ENCODE results near the gene CELA2A.
"Not testable (repeated sequence)": the region's sequence is repeated elsewhere in the genome, so short reads cannot be mapped to it uniquely, and the experiment has no call there.

Gene CELA2A

GRCh38 chr1:15445390-15446122, 11.0 kb upstream of the CELA2A start:
- no peak for DNase-seq (ENCODE audit: low read depth)

- DNase-seq (ENCODE audit: low read depth) = no peak
These were observed 10.3 kb upstream of the CELA2A start for GRCh38 chr1:15446212-15446611.

DNA sequence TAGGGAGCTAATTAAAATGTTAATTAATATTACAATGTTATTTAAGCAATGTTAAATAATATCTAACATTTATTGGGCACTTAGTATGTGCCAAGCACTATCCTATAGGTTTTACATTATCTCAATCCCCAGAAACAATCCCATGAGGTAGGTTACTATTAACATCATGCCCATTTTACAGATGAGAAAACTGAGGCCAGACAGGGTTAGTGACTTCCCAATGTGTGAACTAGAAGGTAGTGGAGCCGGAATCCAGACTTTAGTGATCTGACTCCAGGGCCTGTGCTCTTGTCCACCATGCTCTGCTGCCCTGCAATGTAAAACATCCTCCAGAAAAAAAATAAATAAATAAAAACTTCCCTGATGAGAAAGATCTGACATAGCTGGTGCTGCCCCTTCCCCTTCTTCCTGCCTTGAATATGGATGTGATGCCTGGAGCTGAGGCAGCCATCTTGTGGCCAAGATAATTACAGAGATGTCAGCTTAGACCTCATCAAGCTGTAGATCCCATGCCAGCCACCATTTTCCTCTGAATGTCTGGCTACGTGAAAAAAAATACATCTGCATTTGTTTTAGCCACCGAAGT, 7.6 kb upstream of the CELA2A start:
- no peak for DNase-seq (ENCODE audit: low read depth)

DNA sequence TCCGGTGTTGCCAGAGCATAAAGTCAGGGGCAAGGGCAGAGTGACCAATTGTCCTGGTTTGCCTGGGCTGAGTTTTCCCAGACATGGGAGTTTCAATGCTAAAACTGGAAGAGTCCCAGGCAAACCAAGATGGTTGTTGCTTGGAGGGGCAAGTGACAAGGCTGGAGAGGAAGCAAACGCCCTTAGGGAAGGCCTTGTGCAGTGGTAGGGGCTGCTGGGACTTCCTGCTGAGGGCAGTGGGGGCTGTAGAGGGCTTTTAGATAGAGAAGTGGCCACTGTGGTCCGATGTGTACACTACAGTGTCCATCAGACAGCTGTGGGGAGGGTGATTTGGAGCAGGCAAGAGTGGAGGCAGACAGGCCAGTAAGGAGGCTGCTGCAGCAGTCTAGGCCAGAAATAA, 7.0 kb upstream of the CELA2A start:
- no peak for DNase-seq (ENCODE audit: low read depth)

DNA sequence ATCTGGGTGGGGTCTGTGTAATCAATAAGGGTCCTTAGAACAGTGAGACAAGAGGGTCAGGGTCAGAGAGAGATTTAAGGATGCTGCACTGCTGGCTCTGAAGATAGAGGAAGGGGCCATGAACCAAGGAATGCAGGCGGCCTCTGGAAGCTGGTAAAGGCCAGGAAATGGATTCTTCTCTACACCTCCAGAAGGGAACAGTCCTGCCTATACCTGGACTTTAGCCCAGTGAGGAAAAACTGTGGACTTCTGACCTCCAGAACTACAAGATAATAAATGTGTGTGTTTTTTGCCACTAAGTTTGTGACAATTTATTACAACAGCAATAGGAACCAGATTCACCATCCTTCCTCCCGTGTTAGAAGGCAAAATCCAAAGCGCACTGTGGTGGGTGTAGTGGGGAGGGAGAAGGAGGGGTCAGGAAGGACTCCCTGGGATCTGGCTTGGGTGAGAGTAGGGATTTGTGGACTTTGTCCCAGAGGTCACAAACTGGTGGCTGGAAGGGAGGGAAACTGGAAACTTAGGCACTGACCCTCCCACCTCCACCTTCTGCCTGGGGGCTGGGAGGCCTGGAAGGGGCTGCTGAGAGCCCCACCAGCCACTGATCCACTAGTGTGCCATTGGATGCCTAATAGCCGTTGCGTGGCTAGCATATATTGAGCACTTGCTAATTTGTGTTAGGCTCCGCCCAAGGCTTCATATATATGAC, 5.4 kb upstream of the CELA2A start:
- DNase-seq (ENCODE audit: low read depth) = no peak

- no peak for DNase-seq (ENCODE audit: low read depth)
These were observed 4.3 kb upstream of the CELA2A start for GRCh38 chr1:15452216-15452615.

- DNase-seq (ENCODE audit: low read depth) = no peak
These were observed 3.5 kb upstream of the CELA2A start for GRCh38 chr1:15452866-15453571.

GRCh38 chr1:15453734-15454133, 2.8 kb upstream of the CELA2A start:
- no peak for DNase-seq (ENCODE audit: low read depth)

DNA sequence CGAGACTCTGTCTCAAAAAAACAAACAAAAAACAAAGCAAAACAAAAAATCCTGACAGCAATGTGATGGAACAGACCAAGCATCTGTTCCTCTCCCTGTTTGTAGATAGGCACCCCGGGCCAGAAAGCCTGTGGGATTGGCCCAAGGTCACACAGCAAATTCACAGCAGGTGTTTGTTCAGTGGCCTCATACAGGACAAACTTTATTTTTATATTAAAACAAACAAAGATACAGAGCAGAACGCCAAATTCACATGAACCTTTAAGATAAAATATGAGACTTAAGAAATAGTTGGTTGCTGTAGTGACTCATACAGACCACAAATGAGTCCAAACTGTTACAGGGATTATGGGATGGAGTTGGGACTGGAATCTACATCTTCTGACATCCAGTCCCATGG, 2.3 kb upstream of the CELA2A start:
- peak; percentile 39 for DNase-seq (ENCODE audit: low read depth)

DNA sequence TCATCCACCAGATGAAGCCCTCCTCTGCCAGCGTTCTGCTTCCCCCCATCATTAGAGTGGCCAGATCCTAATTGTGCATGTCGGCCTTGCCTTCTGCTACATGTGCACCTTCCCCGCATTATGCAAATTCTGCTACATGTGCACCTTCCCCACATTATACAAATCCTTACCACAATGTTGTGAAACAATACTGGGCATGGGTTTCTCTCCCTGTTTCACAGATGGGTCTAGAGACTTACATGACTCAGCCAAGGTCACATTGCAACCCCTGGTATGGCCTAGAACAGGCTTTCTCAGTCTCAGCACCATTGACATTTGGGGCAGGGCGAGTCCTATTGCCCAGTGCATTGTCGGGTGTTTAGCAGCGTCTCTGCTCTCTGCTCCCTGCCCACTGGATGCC, 1.0 kb upstream of the CELA2A start:
- DNase-seq (ENCODE audit: low read depth) = no peak

DNA sequence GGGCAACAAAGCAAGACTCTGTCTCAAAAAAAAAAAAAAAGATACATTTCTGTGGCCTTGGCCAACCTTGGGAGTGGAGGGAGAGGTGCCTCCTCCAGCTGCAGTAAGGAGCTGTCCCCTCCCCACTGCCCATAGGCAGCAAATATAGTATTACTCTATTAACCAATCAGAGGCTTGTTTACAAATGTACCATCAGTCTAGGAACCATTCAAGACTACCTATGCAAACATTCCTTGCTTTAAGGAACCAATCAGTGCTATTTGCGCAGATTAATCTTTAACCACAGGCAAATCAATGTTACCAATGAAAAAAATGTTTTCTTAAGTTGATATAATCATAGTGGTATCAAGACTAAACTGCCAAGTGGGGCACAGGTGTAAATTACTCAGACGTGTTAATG, 1.1 kb downstream of the CELA2A start:
- no peak for DNase-seq (ENCODE audit: low read depth)

- not testable (repeated sequence) for DNase-seq (ENCODE audit: low read depth)
These were observed 1.9 kb downstream of the CELA2A start for GRCh38 chr1:15458388-15458787.

- DNase-seq (ENCODE audit: low read depth) = no peak
These were observed 3.5 kb downstream of the CELA2A start for GRCh38 chr1:15459771-15460707.

DNA sequence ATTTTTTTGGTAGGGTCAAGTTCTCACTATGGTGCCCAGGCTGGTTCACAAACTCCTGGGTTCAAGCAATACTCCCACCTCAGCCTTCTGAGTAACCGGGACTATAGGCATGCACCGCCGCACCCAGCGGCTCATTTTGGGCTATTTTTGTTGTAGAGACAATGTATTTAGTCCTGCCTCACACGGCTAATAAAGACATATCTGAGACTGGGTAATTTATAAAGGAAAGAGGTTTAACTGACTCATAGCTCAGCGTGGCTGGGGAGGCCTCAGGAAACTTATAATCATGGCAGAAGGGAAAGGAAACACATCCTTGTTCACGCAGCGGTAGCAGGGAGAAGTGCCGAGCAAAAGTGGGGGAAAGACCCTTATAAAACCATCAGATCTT, 4.2 kb downstream of the CELA2A start:
- DNase-seq (ENCODE audit: low read depth) = no peak

DNA sequence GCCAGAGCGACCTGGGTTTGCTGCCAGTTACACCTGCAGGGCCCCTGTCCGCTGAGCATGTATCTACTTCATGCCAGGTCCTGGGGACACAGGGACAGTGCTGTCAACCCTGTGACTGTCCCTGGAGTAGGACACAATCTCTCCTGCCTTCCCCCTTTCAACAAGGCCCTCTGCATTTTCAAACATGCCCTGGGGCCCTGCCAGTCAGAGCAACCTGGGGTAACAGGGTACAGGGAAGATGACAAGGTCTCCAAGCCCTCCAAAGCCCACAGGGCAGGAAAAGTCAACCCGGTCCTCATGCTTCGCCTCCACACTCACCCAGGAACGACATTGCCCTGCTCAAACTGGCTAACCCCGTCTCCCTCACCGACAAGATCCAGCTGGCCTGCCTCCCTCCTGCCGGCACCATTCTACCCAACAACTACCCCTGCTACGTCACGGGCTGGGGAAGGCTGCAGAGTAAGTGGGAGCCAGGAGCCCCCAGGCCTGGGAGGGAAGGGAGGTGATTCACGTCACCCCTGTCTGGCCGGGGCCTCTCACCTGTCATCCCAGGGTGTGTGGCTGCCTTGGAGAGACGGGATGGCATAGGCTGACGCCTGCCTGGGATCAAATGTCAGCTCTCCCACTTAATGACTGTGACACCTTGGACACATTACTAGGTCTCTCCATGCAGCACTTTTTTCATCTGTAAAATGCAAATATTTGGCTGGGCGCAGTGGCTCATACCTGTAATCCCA, 6.7 kb downstream of the CELA2A start:
- not testable (repeated sequence) for DNase-seq (ENCODE audit: low read depth)

GRCh38 chr1:15463926-15464322, 7.4 kb downstream of the CELA2A start:
- DNase-seq (ENCODE audit: low read depth) = not testable (repeated sequence)

DNA sequence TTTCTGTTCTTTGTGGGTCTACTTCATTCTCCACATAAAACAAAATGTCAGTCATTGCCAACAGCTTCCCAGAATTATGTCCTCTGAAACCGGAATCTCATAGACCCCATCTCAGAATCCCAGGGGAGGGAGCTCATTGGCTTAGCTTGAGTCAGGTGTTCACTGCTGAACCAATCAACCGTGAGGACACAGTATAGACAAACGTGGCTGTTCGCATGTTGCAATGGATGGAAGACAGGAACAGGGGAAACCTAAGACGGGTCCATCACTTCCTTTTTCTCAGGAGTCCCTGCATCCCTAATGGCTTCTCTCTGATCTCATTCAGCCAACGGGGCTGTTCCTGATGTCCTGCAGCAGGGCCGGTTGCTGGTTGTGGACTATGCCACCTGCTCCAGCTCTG, 9.1 kb downstream of the CELA2A start:
- DNase-seq (ENCODE audit: low read depth) = no peak

- not testable (repeated sequence) for DNase-seq (ENCODE audit: low read depth)
These were observed 10.6 kb downstream of the CELA2A start for GRCh38 chr1:15466955-15467625.

DNA sequence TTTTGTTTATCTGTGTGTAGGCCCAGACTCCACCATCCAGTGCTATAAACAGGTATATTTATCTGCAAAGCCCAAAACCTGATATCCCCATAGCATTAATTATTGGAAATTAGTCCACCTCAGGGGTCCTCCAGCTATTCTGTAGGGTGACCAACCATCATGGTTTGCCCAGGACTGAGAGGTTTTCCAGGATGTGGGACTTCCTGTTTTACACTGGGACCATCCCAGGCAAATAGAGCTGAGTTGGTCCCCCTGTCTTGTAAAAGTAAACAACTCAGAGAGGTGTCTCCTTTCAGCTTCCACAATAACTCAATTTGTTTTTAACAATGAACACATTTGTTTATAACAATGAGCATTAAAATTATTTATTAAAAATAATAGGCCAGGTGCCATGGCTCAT, 11.6 kb downstream of the CELA2A start:
- DNase-seq (ENCODE audit: low read depth) = no peak

- no peak for DNase-seq (ENCODE audit: low read depth)
These were observed 12.8 kb downstream of the CELA2A start for GRCh38 chr1:15469361-15469760.
